Right cardiac atrium (tissue), 5 donors: ENCODE results near the gene CHAF1B. TPM values are rescaled to one million over a fixed set of nuclear protein-coding genes. Genes with fewer than 3 reads are reported as not detected.
"Not testable (repeated sequence)": the region's sequence is repeated elsewhere in the genome, so short reads cannot be mapped to it uniquely, and the experiment has no call there.

ENCODE experiments used
- ATAC-seq, 2 donors: fragments of 200-7000 bp; cut with Tn5 transposase; one replicate each; pipeline versions ENCODE4 v1.8.0 to v1.9.1; 2020; ENCODE audit warnings: moderate library complexity in 2 of 2, mild to moderate bottlenecking in 1 of 2
- DNase-seq, 3 donors: peaks; one replicate each; pipeline ENCODE4 v3.0.0-alpha.2; 2020
- H3K27ac ChIP-seq: one replicate; pipeline ENCODE4 v1.5.1; 2013; ENCODE audit warnings: mild to moderate bottlenecking, low read length, control low read depth, moderate library complexity
- H3K27me3 ChIP-seq: one replicate; pipeline ENCODE4 v1.6.1; 2013; ENCODE audit not compliant: control insufficient read depth, insufficient read depth
- H3K4me1 ChIP-seq: one replicate; pipeline ENCODE4 v1.6.1; 2013; ENCODE audit warnings: low read length; ENCODE audit not compliant: control insufficient read depth, insufficient read depth
- H3K4me3 ChIP-seq: one replicate; pipeline ENCODE4 v1.5.1; 2013; ENCODE audit warnings: low read length, control low read depth
- H3K9me3 ChIP-seq: one replicate; pipeline ENCODE4 v1.6.1; 2013; ENCODE audit warnings: low read length; ENCODE audit not compliant: control insufficient read depth
- WGBS: extraction: QIAGEN DNeasy Blood & Tissue Kit; methylation state at CpG from one replicate; pipeline ENCODE4 v1.1.7; 2013; 5-methylcytosine and 5-hydroxymethylcytosine counted together
- intact Hi-C, 4 donors: fragments of 100-400 bp; cut with DNase I; formaldehyde crosslinking; loops; one replicate each; pipeline versions ENCODE4 v1.11.0 to v1.14.0; 2022 to 2023
- polyA plus RNA-seq: library from polyadenylated mRNA; stranded (reverse); fragments of 200-250 nt; gene quantifications from one replicate; pipeline ENCODE4 v1.2.3, GENCODE V29; 2013
- total RNA-seq, 4 donors: library from RNA; stranded (reverse); fragmentation: NEBNext Ultra II Directional; extraction: Animal tissue kit (Norgen Biotek cat#: 25700); gene quantifications; one replicate each; pipeline ENCODE4 v1.2.1, GENCODE V29; 2021
- donor health status: healthy with polysubstance abuse.
- donor health status: DM: no; HTN: yes; CAD: no.
- donor health status: DM: no; HTN: no; CAD: no.
- donor health status: DM: no; HTN: yes; CAD: no; lungs with severe emphysema.
- donor health status: DM: yes; HTN: yes; CAD: no.

The CHAF1B gene
- total and polyA plus RNA-seq, 5 donors, result 0.61 to 1.3 (median 0.75) TPM

GRCh38 chr21:36388835-36389234 lies 3.6 kb downstream of the CHAF1B start:
- intact Hi-C loops, result no loop called here
- whole genome bisulfite sequencing, result 56% methylated on average over 10 of the region's 10 CpGs
- no peak for ATAC-seq

GRCh38 chr21:36391649-36392048 lies 6.5 kb downstream of the CHAF1B start:
- 96% methylated on average over 5 of the region's 6 CpGs for WGBS
- H3K4me3 ChIP-seq, H3K9me3 ChIP-seq, DNase-seq, ATAC-seq, intact Hi-C loops, H3K4me1 ChIP-seq, H3K27me3 ChIP-seq, H3K27ac ChIP-seq: not testable (repeated sequence)

More at GRCh38 chr21:36388835-36389234, 3.6 kb downstream of the CHAF1B start:
- H3K4me3 ChIP-seq, result no peak overlapping the region
- no peaks in the 10 kb centered on the region for H3K4me1 ChIP-seq
- H3K27me3 ChIP-seq, result no peaks in the 10 kb centered on the region
- DNase-seq, result no peak
- no peaks in the 10 kb centered on the region for H3K9me3 ChIP-seq
- H3K27ac ChIP-seq, result no peak overlapping the region

DNA sequence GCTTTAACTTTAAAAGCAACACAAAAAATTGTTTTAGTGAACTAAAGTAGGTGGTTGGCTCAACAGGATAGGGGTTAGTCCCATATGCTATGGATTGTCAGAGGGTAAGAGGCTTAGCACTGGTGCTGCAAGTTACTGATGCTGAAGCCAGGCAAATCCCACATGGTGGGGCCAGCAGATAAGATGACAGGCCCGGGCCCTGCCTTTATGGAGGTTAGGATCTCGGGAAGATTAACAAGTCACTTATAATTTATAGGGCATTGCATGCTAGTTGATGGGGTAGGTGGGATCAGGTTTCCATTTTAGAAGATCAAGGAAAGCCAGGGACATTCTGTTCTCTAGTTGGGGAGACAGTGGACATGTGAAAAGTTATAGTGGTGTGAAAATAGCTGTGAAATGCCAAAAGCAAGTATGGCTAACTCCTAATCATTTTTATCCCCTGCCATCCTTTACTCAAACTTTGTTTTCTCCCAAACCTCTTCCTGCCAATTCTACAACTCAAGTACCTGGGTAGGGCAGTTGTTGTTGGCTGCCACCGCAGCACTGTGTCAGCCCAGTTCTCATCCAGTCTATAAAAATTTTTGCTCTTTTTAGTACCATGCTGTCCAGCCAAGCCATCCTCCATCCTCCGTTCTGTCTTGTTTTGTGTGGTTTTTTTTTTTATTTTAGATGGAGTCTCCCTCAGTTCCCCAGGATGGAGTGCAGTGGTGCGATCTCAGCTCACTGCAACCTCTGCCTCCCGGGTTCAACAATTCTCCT lies 10.3 kb downstream of the CHAF1B start:
- ATAC-seq, result no peak

DNA sequence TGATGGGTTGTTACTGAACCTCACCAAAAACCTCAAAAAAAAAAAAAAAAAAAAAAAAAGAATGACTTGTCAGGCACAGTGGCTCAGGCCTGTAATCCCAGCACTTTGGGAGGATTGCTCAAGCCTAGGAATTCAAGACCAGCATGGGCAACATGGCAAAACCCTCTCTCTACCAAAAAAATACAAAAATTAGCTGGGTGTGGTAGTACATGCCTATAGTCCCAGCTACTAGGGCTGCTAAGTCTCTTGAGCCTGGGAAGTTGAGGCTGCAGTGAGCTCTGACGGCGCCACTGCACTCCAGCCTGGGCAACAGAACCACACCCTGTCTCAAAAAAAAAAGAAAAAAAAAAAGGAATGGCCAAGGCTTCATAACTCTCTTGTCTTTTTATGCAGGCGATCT lies 11.1 kb downstream of the CHAF1B start:
- intact Hi-C loops, result no loop called here
- no peak overlapping the region for H3K27ac ChIP-seq
- DNase-seq, result no peak
- 94% methylated on average over 3 of the region's 3 CpGs for WGBS
- no peaks in the 10 kb centered on the region for H3K27me3 ChIP-seq
- no peak for ATAC-seq
- no peaks in the 10 kb centered on the region for H3K9me3 ChIP-seq
- H3K4me1 ChIP-seq, result no peaks in the 10 kb centered on the region
- no peak overlapping the region for H3K4me3 ChIP-seq

More for the DNA sequence above, 10.3 kb downstream of the CHAF1B start:
- no peak for DNase-seq
- H3K9me3 ChIP-seq, result no peaks in the 10 kb centered on the region
- 91% methylated on average over 6 of the region's 6 CpGs for WGBS
- intact Hi-C loops, result no loop called here
- H3K27me3 ChIP-seq, result no peaks in the 10 kb centered on the region
- no peak overlapping the region for H3K27ac ChIP-seq
- H3K4me3 ChIP-seq, result no peak overlapping the region
- no peaks in the 10 kb centered on the region for H3K4me1 ChIP-seq

DNA sequence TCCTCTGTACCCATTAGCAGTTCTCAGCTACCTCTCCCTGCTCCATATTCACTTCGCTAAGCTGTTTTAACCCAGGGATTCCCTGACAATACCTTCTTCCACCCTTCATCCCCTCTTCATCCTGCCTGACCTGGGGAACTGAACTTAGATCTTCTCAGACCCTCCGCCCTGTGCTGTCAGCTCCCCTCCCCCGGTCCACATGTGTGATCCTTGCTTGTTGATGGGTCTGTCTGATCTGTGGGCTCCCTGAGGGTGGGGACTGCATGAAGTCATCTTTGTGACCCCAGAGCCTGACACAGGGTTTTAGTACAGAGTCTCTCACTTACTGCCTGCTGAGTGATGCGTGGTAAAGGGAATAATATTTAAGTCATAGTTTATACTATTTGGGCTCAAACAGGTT lies 11.8 kb downstream of the CHAF1B start:
- no peaks in the 10 kb centered on the region for H3K9me3 ChIP-seq
- no peak for ATAC-seq
- no peak overlapping the region for H3K4me3 ChIP-seq
- H3K27me3 ChIP-seq, result no peaks in the 10 kb centered on the region
- no peak for DNase-seq
- H3K4me1 ChIP-seq, result no peaks in the 10 kb centered on the region
- WGBS, result 92% methylated on average over 4 of the region's 4 CpGs
- intact Hi-C loops, result no loop called here
- H3K27ac ChIP-seq, result no peak overlapping the region

DNA sequence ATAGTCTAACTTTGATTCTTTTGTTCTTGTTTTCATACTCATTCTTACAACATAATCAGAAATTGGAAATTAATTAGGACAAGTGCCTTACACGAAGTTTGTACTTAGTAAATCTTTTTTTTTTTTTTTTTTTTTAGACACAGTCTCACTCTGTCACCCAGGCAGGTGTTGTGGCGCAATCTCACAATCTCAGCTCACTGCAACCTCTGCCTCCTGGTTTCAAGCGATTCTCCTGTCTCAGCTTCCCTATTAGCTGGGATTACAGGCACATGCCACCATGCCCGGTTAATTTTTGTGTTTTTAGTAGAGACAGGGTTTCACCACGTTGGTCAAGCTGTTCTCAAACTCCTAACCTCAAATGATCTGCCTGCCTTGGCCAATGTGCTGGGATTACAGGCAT lies 12.4 kb downstream of the CHAF1B start:
- no peaks in the 10 kb centered on the region for H3K9me3 ChIP-seq
- no peak overlapping the region for H3K4me3 ChIP-seq
- no peak for ATAC-seq
- no peak for DNase-seq
- intact Hi-C loops, result no loop called here
- 87% methylated on average over 5 of the region's 5 CpGs for WGBS
- H3K27ac ChIP-seq, result no peak overlapping the region
- no peaks in the 10 kb centered on the region for H3K27me3 ChIP-seq
- no peaks in the 10 kb centered on the region for H3K4me1 ChIP-seq

- H3K9me3 ChIP-seq, H3K4me1 ChIP-seq, H3K27me3 ChIP-seq, ATAC-seq, H3K27ac ChIP-seq, DNase-seq, H3K4me3 ChIP-seq, intact Hi-C loops: not testable (repeated sequence)
- 97% methylated on average over 9 of the region's 9 CpGs for WGBS
These were observed 14.5 kb downstream of the CHAF1B start for GRCh38 chr21:36399736-36400135.

GRCh38 chr21:36400719-36401118 lies 15.5 kb downstream of the CHAF1B start:
- H3K4me3 ChIP-seq, result no peak overlapping the region
- no peaks in the 10 kb centered on the region for H3K27me3 ChIP-seq
- H3K9me3 ChIP-seq, result no peaks in the 10 kb centered on the region
- intact Hi-C loops, result no loop called here
- H3K4me1 ChIP-seq, result no peaks in the 10 kb centered on the region
- no peak for ATAC-seq
- no peak for DNase-seq
- no peak overlapping the region for H3K27ac ChIP-seq
- WGBS, result 89% methylated on average over 8 of the region's 8 CpGs

GRCh38 chr21:36402339-36402738 lies 17.1 kb downstream of the CHAF1B start:
- intact Hi-C loops, result no loop called here
- H3K27me3 ChIP-seq, result no peaks in the 10 kb centered on the region
- no peaks in the 10 kb centered on the region for H3K4me1 ChIP-seq
- ATAC-seq (no peak), DNase-seq (no peak)
- no peak overlapping the region for H3K4me3 ChIP-seq
- H3K27ac ChIP-seq, result no peak overlapping the region
- WGBS, result 93% methylated on average over 1 of the region's 1 CpG
- H3K9me3 ChIP-seq, result no peaks in the 10 kb centered on the region

- Histone ChIP-seq H3K9me3 (no peaks in the 10 kb centered on the region), H3K27ac (no peak overlapping the region), H3K4me1 (no peaks in the 10 kb centered on the region), H3K27me3 (no peaks in the 10 kb centered on the region), H3K4me3 (no peak overlapping the region)
- DNase-seq (no peak), ATAC-seq (no peak)
- intact Hi-C loops, result no loop called here
- WGBS, result 84% methylated on average over 5 of the region's 5 CpGs
These were observed 18.5 kb downstream of the CHAF1B start for GRCh38 chr21:36403713-36404112.

DNA sequence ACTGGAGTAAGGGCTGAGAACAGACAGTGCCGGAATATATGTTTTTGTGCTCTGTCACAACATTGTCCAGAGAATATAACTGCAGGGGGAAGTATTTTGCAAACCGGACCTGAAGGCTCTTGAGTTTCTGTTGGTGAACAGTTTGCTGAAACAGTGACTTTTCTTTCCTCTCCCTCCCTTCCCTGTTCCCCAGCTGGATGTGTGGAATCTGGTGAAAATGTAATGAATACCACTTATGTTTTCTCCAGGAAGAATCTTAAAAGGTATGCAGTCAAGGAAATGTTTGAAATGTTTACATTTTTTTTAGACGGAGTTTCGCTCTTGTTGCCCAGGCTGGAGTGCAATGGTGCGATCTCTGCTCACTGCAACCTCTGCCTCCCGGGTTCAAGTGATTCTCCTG lies 23.4 kb downstream of the CHAF1B start:
- no peak for ATAC-seq
- intact Hi-C loops, result no loop called here
- no peaks in the 10 kb centered on the region for H3K27me3 ChIP-seq
- no peaks in the 10 kb centered on the region for H3K9me3 ChIP-seq
- DNase-seq, result no peak
- H3K4me3 ChIP-seq, result no peak overlapping the region
- WGBS, result 87% methylated on average over 6 of the region's 6 CpGs
- H3K27ac ChIP-seq, result no peak overlapping the region
- H3K4me1 ChIP-seq, result no peaks in the 10 kb centered on the region

- ATAC-seq, result no peak
- WGBS, result 97% methylated on average over 10 of the region's 10 CpGs
- no peaks in the 10 kb centered on the region for H3K27me3 ChIP-seq
- H3K4me3 ChIP-seq, result no peak overlapping the region
- no peaks in the 10 kb centered on the region for H3K4me1 ChIP-seq
- H3K9me3 ChIP-seq, result no peaks in the 10 kb centered on the region
- no peak overlapping the region for H3K27ac ChIP-seq
- no peak for DNase-seq
- intact Hi-C loops, result loop anchor here in 1 of 4 donors (10.0 kb wide), 1 partner anchor 524 kb away; no protein-coding TSS in a partner anchor
These were observed 26.1 kb downstream of the CHAF1B start for GRCh38 chr21:36411301-36411700.
